ENCODE results near the gene PKP4.

Gene PKP4

DNA sequence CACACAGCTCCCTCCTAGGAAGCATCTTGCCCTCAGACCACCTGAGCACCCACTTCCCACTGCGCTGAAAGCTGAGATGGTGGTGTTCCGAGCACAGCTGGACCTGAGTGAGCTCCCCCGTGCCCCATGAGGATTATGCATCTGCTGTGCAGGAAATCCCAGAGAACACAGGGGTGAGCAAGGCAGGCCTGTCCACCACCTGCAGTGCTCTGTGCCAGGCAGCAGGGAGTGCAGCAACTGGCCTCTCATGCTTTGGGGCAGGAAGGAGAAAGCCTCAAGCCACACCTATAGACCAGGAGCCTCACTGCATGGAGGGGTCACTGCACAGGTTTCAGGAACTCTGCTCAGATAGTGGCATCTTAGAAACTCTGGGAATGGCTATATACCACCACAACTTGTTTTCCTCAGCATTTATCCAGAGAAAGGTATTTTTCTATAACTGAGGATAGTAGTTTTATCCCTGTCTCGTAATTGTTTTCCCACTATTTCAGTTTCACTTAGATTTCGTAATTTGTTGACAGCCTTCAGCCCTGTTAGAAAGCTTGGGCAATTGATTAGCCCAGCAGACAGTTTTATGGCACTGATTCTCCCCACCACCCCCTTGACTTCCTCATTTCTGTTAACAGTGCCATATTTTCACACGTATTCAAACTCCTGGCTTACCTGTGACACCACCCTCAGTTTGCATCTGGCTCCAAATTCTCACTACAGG is 194.1 kb downstream of the PKP4 start:
- no peak overlapping the region for H3K4me3 ChIP-seq (ENCODE audit: low read depth, low read length)
- no peak for TF ChIP-seq CTCF (IDR thresholded peaks at IDR 0.05; ENCODE audit: low read depth, low read length)

DNA sequence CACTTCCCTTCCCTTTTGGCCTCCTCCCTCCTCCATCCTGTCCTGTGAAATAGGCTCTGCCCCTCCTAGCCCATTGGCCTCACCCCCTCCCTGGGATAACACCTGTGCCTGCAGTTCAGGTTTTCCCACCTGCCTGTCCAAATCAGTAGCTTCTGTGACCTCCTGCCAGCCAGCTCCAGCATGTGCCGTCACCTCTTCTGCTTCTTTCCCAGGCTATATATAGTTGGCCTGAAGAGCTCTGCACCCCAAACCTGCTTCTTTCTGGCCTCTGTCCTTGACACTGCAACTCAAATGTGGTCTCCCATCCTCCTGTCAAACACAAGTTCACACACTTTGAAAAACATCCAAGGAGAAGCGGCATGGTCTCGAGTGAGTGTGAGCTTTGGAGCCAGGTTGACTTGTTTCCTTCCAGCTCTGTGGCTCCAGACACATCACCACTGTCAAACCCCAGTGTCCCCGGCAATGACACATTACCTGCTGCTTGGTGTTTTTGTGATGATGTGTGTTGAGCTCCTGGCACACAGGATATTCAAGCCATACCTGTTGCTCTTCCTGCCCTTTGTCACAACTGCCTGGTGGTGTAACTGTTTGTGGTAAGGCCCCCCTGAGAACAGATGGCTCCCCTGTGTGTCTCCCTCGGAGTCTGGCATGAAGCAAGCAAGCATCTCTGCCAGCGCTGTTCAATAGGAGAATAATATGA is 194.8 kb downstream of the PKP4 start:
- no peak overlapping the region for H3K4me3 ChIP-seq (ENCODE audit: low read depth, low read length)
- no peak for TF ChIP-seq CTCF (IDR thresholded peaks at IDR 0.05; ENCODE audit: low read depth, low read length)

DNA sequence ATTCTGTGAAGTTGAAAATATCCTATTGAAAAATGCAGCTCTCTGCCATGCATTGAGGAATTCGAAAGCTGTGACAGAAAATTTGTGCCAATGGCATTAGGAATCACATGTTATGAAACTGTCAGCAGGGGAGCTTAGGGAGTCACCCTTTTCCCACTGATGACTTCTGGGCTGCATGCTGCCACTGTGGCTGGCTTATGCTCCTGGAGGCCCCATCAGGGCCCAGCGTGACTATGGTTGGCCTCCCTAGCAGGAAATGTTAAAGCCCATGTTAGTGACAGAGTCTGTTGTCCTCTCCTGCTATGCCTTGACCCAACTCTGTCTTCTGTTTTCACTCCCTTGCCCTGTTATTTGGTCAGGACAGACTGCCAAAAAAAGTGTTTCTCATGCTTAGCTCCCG is 198.9 kb downstream of the PKP4 start:
- TF ChIP-seq CTCF (IDR thresholded peaks at IDR 0.05; ENCODE audit: low read depth, low read length) = no peak
- H3K4me3 ChIP-seq (ENCODE audit: low read depth, low read length) = no peak overlapping the region

- no peak overlapping the region for H3K4me3 ChIP-seq (ENCODE audit: low read depth, low read length)
- TF ChIP-seq CTCF (IDR thresholded peaks at IDR 0.05; ENCODE audit: low read depth, low read length) = no peak
Measured at GRCh38 chr2:158656492-158657229, 199.9 kb downstream of the PKP4 start.

- TF ChIP-seq CTCF (IDR thresholded peaks at IDR 0.05; ENCODE audit: low read depth, low read length) = no peak
- H3K4me3 ChIP-seq (ENCODE audit: low read depth, low read length) = no peak overlapping the region
Measured at GRCh38 chr2:158658396-158658795, 201.6 kb downstream of the PKP4 start.

DNA sequence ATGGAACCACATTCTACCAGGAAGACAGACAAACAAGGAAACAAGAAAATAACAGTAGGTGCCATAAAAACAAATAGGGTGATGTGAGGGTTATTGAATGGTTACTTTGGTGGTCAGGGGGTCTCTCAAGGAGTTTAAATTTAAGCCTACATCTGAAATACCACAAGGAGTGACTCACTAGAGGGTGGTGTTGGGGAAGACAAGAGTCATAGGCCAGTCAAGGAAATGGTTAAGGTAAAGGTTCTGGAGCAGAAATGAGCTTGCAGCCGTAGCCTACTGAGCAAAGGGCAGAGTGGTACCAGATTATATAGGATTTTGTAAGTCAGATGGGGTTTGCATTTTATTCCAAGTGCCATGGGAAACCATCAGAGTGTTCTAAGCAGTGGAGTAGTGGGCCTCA is 202.7 kb downstream of the PKP4 start:
- no peak for TF ChIP-seq CTCF (IDR thresholded peaks at IDR 0.05; ENCODE audit: low read depth, low read length)
- H3K4me3 ChIP-seq (ENCODE audit: low read depth, low read length) = no peak overlapping the region

GRCh38 chr2:158661231-158661630 is 204.5 kb downstream of the PKP4 start:
- no peak for TF ChIP-seq CTCF (IDR thresholded peaks at IDR 0.05; ENCODE audit: low read depth, low read length)
- no peak overlapping the region for H3K4me3 ChIP-seq (ENCODE audit: low read depth, low read length)
